Measurements from ENCODE around the gene EXOSC9. TPM values are rescaled to one million over a fixed set of nuclear protein-coding genes. Genes with fewer than 3 reads are reported as not detected.

The EXOSC9 gene
- total RNA-seq, 1 donor from 2014 or later, result 25.1 TPM

- Histone ChIP-seq H3K4me3 (ENCODE audit: low read length in 3 of 3) (no peak overlapping the region), H3K4me1 (ENCODE audit: control insufficient read depth in 3 of 3, insufficient read depth in 3 of 3, low read length in 3 of 3) (no peaks in the 10 kb centered on the region), H3K27ac (ENCODE audit: low read depth, low read length) (no peak overlapping the region), H3K27me3 (ENCODE audit: control insufficient read depth in 3 of 3, insufficient read depth in 3 of 3, low read length in 3 of 3) (no peaks in the 10 kb centered on the region), H3K9ac (ENCODE audit: low read depth in 1 of 3, low read length in 3 of 3) (no peak overlapping the region), H3K9me3 (ENCODE audit: control insufficient read depth in 3 of 3, low read length in 3 of 3) (no peaks in the 10 kb centered on the region), H3K36me3 (ENCODE audit: control insufficient read depth in 3 of 3, insufficient read depth in 3 of 3, low read length in 3 of 3) (peaks cover 0 to 17% (median 11%) of the 10 kb centered on the region in 3 donors)
Measured at GRCh38 chr4:121851354-121851753, 50.2 kb downstream of the EXOSC9 start.

DNA sequence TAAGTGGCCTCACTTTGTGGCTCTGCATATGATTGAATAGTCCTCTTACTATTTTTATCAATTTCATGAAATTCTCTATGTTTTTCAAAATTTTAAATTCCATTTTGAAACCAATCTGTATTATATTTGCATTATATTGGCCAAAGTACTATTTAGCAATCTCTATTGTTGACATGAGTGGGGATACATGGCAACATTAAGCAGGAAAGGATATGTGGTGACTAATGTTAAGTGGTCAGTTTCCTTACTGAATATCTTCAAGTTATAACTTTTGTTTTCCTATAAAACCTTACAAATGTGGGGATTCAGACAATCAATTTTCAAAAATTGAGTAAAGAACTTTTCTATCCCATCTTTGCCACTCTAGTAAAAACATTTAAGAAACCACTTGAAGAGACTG is 59.0 kb downstream of the EXOSC9 start:
- Histone ChIP-seq H3K9ac (ENCODE audit: low read depth in 1 of 3, low read length in 3 of 3) (no peak overlapping the region), H3K4me3 (ENCODE audit: low read length in 3 of 3) (no peak overlapping the region), H3K36me3 (ENCODE audit: control insufficient read depth in 3 of 3, insufficient read depth in 3 of 3, low read length in 3 of 3) (peaks cover 3 to 11% (median 8%) of the 10 kb centered on the region in 3 donors), H3K27me3 (ENCODE audit: control insufficient read depth in 3 of 3, insufficient read depth in 3 of 3, low read length in 3 of 3) (no peaks in the 10 kb centered on the region), H3K4me1 (ENCODE audit: control insufficient read depth in 3 of 3, insufficient read depth in 3 of 3, low read length in 3 of 3) (no peaks in the 10 kb centered on the region), H3K9me3 (ENCODE audit: control insufficient read depth in 3 of 3, low read length in 3 of 3) (no peaks in the 10 kb centered on the region), H3K27ac (ENCODE audit: low read depth, low read length) (no peak overlapping the region)

DNA sequence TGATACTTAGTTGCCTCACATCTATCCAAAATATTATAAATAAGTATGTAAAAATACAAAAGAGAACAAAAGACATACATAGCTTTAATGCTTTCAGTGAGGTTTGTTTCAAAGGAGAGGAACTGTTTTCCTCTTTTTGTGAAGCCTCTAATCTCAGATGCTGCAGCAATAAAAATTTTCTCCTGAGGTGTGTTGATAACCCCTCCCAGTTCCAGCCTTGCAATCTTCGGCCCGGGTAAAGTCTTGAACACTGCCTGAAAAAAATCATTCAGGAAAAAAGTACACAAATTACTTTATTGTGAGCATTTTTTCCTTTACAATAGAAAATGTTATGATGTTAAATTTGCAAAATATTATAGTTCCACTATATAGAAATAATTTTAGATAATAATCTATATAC is 60.3 kb downstream of the EXOSC9 start:
- H3K4me1 ChIP-seq (ENCODE audit: control insufficient read depth in 3 of 3, insufficient read depth in 3 of 3, low read length in 3 of 3), result no peaks in the 10 kb centered on the region
- no peaks in the 10 kb centered on the region for H3K27me3 ChIP-seq (ENCODE audit: control insufficient read depth in 3 of 3, insufficient read depth in 3 of 3, low read length in 3 of 3)
- H3K27ac ChIP-seq (ENCODE audit: low read depth, low read length), result no peak overlapping the region
- no peak overlapping the region for H3K4me3 ChIP-seq (ENCODE audit: low read length in 3 of 3)
- H3K9ac ChIP-seq (ENCODE audit: low read depth in 1 of 3, low read length in 3 of 3), result no peak overlapping the region
- H3K36me3 ChIP-seq (ENCODE audit: control insufficient read depth in 3 of 3, insufficient read depth in 3 of 3, low read length in 3 of 3), result peaks cover 8 to 13% (median 9%) of the 10 kb centered on the region in 3 donors
- no peaks in the 10 kb centered on the region for H3K9me3 ChIP-seq (ENCODE audit: control insufficient read depth in 3 of 3, low read length in 3 of 3)

GRCh38 chr4:121863799-121864198 is 62.7 kb downstream of the EXOSC9 start:
- Histone ChIP-seq H3K36me3 (ENCODE audit: control insufficient read depth in 3 of 3, insufficient read depth in 3 of 3, low read length in 3 of 3) (peaks cover 8 to 13% (median 13%) of the 10 kb centered on the region in 3 donors), H3K9ac (ENCODE audit: low read depth in 1 of 3, low read length in 3 of 3) (no peak overlapping the region), H3K4me3 (ENCODE audit: low read length in 3 of 3) (no peak overlapping the region), H3K27me3 (ENCODE audit: control insufficient read depth in 3 of 3, insufficient read depth in 3 of 3, low read length in 3 of 3) (no peaks in the 10 kb centered on the region), H3K27ac (ENCODE audit: low read depth, low read length) (no peak overlapping the region), H3K9me3 (ENCODE audit: control insufficient read depth in 3 of 3, low read length in 3 of 3) (no peaks in the 10 kb centered on the region), H3K4me1 (ENCODE audit: control insufficient read depth in 3 of 3, insufficient read depth in 3 of 3, low read length in 3 of 3) (no peaks in the 10 kb centered on the region)

Other genes with a start within 250 kb of the EXOSC9 start
- gene ANXA5, start 104.3 kb upstream of the EXOSC9 start, total RNA-seq, result 193 TPM
- 2.6 TPM for gene SMIM43, start 36.2 kb upstream of the EXOSC9 start, total RNA-seq
- gene CCNA2, start 22.6 kb downstream of the EXOSC9 start, total RNA-seq, result 8.9 TPM
- gene BBS7, start 69.2 kb downstream of the EXOSC9 start, total RNA-seq, result 9.4 TPM
- gene TRPC3, start 150.7 kb downstream of the EXOSC9 start, total RNA-seq, result 0.52 TPM